ENCODE results near the gene BCR.
A peak's percentile ranks its signal among the peaks of the same experiment; 100 is the strongest.

BCR gene

DNA sequence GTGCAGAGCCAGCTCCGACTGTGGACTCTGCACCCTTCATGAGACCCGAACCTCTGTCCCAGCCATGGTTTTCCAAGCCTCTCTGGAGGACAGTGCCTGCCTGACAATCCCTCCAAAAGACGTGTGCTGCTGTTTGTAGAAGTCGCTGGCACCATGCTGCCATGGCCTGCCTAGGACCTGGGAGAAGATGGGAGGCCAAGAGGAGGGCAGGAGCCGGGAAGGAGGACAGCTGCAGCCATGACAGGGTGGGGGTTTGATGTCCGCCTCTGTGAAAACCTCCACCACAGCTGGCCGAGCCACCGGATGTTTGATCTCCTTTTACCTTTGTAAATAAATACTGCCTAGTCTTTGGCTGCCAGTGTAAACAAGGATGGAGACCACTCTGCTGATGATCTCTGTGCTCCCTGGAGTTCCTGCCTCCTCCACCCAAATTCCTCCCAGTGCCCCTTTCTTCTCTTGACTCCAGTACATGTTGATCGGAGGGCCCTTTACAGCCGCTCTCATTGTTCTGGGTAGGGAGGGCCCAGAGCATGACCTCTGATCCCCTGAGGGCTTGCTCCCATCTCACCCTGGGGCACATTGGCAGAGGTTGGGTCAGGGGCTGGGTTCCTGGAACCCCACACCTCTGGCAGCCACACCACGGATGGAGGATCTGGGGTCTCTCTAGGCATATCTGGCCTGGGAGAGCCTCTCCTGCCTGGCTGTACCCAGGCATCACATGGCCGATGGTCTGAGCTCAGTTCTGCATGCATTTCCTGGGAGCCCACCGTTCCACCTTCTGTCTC is 66.9 kb downstream of the BCR start:
- no peak for DNase-seq

DNA sequence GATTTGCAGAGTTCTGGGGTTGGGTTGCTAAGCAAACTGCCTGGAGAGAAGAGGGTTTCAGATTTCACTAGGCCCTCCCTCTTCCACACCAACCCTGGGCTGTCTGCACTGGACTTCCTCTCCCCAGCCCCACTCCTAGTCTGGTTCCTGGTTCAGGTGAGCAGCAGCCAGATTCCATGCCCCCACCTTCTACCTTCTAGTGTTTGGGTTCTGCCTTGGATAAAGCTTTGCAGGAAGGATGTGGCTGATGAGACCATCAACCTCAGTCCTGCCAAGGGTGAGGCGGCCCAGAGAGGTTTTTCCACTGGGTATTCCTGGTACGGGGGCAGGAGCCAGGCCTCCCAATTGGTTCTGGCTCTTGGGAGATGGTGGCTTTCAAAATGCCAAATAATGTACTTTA is 68.3 kb downstream of the BCR start:
- DNase-seq, result no peak

DNA sequence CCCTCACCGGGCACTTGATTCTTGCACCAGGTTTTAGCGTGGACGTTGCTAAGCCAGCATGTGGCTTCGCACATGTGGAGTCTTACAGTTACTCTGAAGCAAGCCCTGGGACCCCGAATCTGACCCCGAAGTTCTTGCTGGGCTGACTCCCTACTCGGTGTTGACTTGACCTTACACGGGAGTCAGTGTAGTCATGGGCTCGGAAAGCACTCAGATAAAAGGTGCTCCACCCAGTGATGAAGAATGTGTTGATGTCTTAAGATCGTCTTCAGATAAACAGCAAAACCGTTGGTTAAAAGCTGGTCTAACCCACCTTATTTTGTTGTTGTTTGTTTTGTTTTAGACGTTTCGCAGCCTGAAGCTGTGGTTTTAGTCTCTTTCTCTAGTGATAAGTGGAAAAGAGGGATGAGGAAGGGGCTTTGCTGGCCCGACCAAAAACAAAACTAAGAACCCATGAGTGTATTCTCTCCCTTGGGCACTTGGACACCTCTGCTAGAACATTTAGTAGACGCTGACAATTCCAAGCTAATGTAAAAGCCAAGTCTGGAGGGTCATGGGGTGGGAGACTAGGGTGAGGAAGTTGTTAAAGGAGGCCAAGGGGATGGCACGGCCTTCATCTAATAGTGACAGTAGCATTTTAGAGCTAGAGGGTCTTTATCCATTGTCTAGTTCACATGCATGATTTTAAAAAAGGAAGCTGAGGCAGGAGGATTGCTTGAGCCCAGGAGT is 69.9 kb downstream of the BCR start:
- no peak for DNase-seq

DNA sequence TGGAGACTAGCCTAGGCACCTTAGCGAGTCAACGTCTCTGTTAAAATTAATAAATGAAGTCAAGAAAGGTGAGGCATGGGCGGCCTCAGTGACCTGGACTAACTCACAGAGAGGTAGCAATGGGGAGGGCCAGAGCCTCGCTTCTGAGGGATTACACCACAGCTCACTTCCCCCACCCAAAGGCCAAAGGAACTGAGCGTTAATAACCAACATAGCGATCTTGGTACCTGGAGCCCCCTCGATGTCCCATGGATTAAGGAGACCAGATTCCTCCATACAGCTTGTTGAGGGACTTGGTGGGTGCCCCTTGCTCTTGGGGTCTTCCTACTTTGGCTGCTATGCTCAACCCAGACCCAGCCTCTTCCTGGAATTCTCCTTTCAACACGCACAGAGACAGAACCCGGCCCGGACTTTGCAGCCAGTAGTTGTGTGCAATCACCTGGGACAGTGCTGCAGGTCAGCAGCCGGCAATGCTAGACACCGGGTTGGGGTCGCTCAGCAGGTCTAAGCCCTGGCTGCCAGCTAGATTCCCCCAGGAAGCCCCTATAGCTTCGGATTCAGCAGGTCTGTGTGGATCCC is 70.6 kb downstream of the BCR start:
- no peak for DNase-seq

DNA sequence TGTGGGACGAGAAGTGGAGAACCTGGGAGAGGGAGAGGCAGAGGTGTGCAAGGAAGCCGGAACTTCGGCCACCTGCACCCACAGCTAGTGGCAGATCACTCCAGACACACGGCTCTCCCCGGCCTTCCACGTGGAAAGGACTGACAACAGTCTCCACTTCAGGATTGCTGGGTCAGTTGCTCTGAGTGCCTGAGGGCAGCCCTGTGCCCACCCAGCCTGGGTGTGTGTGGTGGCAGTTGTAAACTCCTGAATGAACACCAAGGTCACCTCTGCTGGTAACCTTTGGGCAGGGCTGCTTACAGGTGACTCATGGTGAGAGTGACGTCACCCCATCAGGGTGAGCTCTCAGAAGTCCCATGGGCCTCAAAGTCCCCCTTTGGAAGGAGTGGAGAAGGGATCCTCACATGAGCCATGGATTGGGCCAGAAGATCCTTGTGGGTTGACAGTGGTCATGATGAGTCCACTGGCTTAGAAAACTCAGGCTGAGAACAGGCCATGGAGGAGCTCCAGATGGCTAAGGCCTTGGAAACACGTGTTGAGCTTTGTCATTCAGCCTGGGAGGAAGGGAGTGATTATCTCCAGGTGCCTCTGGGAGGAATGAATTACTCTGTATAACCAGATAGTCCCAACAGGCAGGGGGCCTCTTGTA is 71.3 kb downstream of the BCR start:
- peak; percentile 25 for DNase-seq

DNA sequence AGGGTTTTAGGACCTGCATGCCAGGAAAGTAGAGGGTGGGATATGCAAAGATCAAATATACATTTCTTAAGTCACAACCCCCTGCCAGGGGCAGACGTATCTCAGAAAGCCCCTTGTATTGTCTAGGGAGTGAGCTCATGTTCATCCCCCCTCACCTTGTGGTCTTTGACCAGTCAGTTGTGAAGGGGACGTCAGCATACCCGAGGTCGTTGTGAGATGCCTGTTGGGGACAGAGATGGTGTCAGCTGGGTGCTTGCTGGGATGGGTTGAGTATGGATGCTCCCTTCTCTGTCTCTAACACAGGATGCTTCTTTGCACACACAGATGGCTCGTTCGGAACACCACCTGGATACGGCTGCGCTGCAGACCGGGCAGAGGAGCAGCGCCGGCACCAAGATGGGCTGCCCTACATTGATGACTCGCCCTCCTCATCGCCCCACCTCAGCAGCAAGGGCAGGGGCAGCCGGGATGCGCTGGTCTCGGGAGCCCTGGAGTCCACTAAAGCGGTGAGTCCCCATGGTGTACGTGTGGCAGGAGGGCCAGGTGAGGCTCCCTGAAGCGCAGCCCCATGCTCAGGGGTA is 73.3 kb downstream of the BCR start:
- no peak for DNase-seq

DNA sequence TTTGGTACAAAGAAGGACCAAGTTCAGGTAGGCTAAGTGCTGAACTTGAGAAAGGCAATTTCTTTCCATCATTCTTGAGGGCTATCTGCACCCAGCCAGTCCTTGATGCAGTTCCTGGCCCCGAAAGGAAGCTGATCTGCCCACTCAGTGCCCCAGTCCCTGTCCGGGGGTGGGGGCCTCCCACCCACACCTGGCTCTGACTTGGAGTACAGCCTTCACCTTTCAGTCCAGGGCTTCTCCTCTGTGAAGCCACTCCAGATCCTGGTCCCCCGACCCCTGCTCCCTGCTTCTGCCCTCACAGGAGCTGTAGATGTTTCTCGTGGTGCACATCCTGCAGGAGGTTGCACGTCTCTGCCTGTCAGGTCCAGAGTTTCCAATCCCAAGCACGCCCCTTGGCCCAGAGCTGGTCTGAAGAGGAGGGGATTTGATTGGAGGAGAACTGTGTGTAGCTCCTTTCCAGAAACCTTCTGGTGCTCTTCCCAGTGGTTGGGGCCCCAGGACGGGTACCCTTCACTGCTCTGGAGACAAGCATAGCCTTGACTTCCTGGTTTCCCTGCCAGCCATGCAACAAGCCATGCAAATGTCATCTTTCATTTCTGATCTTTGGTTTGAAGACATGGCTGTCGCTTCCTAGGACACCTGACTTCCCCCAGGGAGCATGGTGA is 75.3 kb downstream of the BCR start:
- no peak for DNase-seq

DNA sequence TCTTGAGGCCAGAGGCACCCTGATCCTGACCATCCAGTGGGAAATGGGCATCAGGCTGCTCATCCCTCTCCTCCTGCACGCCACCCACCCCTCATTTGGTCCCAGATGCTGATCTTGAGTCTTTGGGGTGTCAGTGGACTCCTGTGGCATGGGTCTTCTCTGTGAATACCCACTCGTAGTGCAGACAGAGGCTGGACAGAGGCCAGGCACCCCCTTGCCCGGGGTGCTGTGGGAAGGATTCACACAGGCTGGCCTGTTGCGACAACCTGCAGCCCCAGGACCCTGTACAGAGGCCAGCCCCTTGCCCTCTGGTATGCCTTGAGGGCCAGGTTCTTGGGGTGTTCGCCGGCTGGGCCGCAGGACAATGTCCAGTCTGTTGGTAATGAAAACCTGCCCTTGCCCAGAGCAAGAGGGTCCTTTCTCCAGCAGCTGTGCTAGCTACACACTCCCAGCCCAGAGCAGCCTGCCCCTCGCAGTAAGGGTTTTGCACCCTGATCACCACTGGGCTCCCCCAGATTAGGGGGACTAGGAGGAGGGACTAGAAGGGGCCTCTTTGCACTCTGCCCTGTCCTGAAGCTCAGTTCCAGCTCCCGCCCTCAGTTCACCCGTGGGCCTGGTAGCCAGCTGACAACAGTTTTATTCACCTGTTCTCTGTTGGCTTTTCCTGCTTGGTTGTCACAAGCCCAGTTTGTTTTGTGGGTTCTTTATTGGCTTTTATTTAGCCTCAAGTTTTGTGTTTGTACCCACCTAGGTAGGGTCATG is 76.0 kb downstream of the BCR start:
- no peak for DNase-seq

DNA sequence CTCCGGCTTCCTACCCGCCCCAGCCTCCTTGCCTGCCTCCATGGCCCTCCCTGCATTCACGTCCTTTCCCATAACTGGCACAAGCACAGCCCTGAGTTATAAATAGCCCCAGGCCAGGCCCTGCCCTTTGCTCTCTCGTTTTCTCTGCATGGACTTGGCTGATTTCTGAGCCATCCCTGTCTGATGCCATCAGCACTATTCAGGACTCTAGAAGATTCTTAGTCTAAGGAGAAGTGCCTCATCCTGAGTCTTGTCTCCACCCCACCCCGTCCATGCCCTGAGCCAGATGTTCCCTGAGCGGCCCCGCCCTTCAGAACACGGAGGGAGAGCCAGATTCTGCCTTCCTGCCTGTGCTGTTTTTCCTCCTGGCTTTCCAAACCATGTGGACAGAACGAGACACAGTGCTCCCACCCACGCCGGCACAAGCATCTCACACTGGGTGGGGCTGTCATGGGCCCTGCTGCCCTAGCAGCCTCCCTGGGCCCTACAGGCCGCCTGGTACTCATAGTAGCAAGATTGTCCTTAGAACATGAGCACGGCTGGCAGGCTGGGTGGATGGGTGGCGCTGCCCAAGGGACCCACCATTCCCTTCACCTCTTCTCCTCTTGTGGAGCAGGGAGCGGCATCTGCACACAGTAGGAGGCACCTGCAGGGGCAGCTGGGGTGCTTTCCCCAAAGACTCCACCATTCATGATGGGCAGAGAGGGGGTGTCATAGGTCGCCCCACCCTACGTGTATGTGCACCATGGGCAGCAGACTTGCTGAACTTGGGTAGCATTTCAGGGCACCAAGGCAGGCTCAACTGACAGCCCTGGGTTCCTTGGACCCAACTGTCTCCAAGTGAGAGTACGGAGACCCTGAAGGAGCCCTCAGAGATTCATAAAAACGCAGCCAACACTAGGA is 76.9 kb downstream of the BCR start:
- no peak for DNase-seq

DNA sequence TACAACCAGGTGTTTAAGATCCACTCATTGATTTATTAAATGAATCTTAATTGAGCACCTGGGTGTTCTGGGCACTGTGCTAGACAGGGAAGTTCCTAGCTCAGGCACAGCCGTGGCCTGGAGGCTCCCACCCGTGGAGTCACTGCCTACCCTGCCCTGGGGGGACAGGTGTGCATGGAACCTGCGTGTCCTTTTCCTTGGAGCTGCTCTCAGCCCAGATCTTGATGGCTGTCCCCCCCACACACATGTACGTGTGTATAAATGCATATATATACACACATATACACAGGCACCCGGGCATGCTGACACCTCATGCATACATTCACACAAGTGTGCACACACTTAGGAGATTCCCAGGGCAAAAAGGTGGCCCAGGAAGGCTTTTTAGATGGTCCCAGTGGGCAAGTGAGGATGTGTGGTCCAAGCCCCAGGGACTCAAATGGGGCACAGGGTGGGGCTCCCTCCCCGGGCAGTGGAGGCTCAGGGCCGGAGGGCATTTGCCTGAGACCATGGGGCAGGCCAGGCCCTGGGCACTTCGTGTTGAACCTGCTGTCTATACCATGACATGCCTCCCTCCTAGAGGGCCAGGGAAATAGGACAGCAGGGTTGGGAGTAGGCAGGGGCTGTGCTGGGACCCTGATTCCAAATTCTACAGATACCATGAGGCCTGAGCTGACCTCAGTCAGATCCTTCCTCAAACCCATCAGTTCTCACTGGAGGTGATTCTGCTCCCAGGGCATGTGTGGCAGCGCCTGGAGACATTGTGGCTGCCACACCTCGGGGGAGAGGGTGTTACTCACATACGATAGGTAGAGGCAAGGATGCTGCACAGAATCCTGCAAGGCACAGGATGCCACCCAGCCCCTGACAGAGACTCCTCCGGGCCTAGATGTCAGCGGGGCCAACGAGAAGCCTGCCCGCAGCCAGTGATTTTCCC is 77.8 kb downstream of the BCR start:
- no peak for DNase-seq

DNA sequence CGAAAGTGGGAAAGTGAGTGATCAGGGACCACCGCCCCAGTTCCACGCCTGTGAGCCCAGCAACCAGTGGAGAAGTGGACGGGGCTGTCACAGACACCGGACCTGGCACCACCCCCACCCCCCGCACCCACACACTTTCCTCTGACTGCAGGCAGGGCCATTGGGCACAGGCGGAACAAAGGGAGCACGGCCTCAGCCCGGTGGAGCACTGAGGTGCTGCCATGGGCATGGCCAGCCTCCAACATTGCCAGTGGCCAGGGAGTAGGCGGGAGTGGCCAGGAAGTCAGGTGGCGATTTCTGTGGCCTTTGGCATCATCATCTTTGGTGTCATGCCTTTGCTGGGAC is 78.5 kb downstream of the BCR start:
- no peak for DNase-seq

DNA sequence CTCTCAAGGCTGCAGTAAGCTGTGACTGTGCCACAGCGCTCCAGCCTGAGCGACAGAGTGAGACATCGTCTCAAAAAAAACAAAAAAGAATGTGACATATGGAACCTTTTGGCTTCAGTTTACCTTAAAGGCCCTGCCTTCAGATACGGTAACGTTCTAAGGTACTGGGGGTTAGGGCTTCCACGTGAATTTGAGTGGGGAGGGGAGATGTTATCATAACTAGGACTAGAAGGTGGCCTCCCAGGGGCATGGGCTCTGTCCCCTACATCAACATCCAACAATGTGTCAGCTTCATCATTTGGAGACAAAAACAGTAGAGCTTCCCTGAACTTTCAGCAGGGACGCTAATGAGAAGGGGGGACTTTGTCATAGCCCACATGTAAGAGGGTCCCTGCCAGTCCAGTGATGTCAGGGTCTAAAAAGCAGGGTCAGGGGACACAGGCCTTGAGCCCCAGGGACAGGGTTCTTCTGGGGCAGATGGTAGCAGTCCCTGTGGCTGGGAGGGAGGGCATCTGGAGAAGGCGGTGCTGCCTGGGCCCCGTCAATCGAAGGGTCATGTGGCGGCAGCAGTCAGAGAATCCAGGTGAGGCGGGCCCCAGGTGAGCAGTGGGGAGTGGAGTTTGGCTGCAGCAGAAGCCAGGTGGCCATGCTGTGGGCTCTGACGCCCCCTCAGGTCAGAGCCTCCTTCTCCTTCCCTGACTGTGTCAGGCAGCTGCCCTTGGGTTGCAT is 79.8 kb downstream of the BCR start:
- no peak for DNase-seq

DNA sequence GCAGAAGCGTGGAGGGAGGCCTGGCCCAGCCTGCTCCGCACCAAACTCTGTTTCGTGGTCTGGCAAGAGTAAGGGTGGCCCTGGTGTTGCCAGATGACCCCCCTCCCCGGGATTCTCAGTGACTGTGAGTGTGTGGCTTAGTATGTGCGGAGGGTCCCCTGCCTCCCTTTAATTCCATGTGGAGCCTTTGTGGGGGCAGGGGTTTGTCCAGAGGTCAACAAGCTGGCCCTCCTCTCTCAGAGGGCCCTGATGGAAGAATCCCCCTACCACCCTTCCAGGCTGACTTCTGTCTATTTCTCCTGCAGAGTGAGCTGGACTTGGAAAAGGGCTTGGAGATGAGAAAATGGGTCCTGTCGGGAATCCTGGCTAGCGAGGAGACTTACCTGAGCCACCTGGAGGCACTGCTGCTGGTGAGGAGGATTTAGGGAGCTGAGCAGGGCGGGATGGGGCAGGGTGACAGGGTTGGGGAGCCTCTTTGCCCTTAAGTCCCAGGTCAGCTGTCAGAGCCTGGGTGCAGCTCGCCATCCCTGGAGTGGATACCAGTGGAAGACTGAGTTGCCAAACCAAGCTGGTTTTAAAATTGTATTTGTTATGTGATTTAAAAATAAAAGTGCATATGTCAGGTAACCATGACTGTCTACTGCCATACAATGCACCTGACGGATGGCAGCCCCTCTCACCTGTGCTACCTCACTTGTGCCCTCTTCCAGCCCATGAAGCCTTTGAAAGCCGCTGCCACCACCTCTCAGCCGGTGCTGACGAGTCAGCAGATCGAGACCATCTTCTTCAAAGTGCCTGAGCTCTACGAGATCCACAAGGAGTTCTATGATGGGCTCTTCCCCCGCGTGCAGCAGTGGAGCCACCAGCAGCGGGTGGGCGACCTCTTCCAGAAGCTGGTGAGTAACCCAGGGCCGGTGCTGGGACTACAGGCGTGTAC is 80.6 kb downstream of the BCR start:
- no peak for DNase-seq

DNA sequence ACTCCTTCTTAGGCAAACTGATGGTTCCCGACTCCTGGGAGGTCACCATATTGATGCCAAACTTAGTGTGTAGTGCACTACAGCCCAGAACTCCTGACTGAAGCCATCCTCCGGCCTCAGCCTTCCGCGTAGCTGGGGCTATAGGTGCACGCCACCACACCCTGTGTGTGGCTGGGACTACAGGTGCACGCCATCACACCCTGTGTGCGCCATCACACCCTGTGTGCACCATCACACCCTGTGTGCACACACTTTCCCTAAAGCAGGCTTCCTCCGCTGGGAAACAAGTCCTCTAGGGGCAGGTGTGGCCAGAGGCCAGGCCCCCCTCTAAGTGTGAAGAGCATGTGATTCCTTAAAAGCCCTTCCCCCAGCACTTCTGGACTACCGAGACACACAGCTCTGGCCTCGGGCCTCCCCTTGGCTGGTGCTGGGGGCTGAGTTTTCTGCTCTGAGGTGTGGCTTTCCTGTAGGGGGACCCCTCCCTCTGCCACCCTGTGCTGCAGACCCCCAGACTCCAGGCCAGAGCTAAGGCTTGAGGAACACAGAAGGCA is 81.7 kb downstream of the BCR start:
- DNase-seq, result no peak

DNA sequence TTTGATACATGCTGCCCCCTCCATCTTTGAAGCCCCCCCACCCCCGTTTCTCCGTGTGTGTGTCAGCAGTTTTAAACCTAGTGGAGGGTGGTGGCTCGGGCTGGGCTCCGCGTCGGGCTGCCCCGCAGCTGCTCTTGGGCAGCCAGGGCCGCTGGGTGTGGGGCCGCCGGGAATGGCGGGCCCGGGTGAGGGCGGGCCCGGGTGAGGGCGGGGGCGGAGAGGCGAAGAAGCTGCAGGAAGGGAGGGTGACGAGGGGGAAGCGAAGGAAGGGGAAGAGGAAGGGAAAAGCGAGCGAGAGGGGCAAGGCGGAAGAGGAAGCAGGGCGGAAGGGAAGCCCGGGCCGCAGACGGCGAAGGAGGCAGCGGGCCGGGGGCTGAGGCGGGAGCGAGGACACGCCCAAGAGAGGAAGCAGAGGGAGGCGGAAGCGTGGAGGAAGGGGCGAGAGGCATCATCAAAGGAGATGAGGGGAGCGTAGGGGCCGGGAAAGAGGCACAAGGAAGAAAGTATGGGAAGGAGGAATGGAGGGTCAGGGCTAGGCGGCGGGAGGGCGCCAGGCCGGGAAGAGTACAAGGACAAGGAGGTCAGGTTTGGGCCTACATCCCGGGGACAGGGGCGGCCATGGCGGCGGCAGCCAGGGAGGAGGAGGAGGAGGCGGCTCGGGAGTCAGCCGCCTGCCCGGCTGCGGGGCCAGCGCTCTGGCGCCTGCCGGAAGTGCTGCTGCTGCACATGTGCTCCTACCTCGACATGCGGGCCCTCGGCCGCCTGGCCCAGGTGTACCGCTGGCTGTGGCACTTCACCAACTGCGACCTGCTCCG is 82.4 kb downstream of the BCR start:
- no peak for DNase-seq

Data from activated CD8-positive, alpha-beta memory T cell treated with anti-CD3 and anti-CD28 coated beads, Interleukin-2, amount 50 U/mL, for 4 hours (primary cell).